H1 (cell line): ENCODE data around the gene AOPEP. TPM values are rescaled to one million over a fixed set of nuclear protein-coding genes. Genes with fewer than 3 reads are reported as not detected.

Experiments used
- BACH1 ChIP-seq: IDR thresholded peaks from 2 replicates; pipeline ENCODE4 v1.6.1; 2012; ENCODE audit warnings: low read length, improper control_type of control experiment
- BCL11A ChIP-seq, 2 experiments: IDR thresholded peaks; one replicate each; pipeline ENCODE4 v1.6.1; 2011; ENCODE audit warnings: low read depth in 2 of 2, low read length in 2 of 2, mild to moderate bottlenecking in 2 of 2
- HDAC6 ChIP-seq: IDR thresholded peaks from one replicate; pipeline ENCODE4 v1.7.1; 2012; ENCODE audit warnings: low read depth, mild to moderate bottlenecking, inconsistent platforms, low read length, moderate library complexity
- NRF1 ChIP-seq: IDR thresholded peaks from 2 replicates; pipeline ENCODE4 v1.6.1; 2011; ENCODE audit warnings: mild to moderate bottlenecking, low read depth, low read length, improper control_type of control experiment
- polyA plus RNA-seq, 7 experiments: library from polyadenylated mRNA; depleted of rRNA in 3 of 7; stranded (reverse) in 5 of 7; unstranded in 2 of 7; fragments of >200 nt in 5 of 7; fragments of 200-250 nt in 2 of 7; gene quantifications; 1 replicate in 5 of 7; 2 replicates in 1 of 7; 4 replicates in 1 of 7; pipeline versions ENCODE4 v1.2.1 to v1.2.3, GENCODE V29; 2011 to 2013; ENCODE audit warnings: missing spikeins in 2 of 7, mixed read lengths in 2 of 7
- total RNA-seq: library from RNA; stranded (reverse); fragmentation: NEBNext Ultra II Directional; extraction: Animal tissue kit (Norgen Biotek cat#: 25700); gene quantifications from 2 replicates; pipeline ENCODE4 v1.2.1, GENCODE V29; 2021
- TF ChIP-seq, protein P1 (sequence below): fragments of 300-600 bp; sonication (generic); IDR thresholded peaks from 2 replicates; pipeline ENCODE4 v1.7.1; 2012; ENCODE audit warnings: low read length, moderate library complexity, mild to moderate bottlenecking, inconsistent platforms; ENCODE audit not compliant: insufficient replicate concordance
- TF ChIP-seq, protein P2 (sequence below): IDR thresholded peaks from 2 replicates; pipeline ENCODE4 v1.6.1; 2012; ENCODE audit warnings: inconsistent platforms

The AOPEP gene
- total and polyA plus RNA-seq, 2 of the 8 experiments (the other 6 are each of a cell fraction or from before 2014, with no cell fraction given), result 6.1 to 14.3 TPM

DNA sequence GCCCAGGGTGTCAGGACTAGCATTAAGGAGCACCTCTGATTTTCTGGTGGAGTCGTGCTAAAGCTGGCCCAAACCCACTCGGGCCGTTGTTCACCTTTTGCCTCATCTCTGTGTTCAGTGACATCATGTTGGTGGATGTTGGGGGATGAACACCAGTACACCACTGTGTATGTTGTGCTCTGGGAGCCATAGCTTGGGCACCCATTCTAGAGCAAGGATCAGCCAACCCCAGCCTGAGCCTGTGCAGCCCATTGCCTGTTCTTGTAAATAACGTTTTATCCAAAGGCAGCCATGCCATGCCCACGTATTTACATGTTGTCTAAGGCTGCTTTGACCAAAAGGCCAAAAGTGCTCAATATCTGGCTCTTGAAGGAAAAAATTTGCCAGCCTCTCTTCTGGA lies 345.4 kb downstream of the AOPEP start (continued):
- no peak for TF ChIP-seq HDAC6
- TF ChIP-seq, protein P1, sequence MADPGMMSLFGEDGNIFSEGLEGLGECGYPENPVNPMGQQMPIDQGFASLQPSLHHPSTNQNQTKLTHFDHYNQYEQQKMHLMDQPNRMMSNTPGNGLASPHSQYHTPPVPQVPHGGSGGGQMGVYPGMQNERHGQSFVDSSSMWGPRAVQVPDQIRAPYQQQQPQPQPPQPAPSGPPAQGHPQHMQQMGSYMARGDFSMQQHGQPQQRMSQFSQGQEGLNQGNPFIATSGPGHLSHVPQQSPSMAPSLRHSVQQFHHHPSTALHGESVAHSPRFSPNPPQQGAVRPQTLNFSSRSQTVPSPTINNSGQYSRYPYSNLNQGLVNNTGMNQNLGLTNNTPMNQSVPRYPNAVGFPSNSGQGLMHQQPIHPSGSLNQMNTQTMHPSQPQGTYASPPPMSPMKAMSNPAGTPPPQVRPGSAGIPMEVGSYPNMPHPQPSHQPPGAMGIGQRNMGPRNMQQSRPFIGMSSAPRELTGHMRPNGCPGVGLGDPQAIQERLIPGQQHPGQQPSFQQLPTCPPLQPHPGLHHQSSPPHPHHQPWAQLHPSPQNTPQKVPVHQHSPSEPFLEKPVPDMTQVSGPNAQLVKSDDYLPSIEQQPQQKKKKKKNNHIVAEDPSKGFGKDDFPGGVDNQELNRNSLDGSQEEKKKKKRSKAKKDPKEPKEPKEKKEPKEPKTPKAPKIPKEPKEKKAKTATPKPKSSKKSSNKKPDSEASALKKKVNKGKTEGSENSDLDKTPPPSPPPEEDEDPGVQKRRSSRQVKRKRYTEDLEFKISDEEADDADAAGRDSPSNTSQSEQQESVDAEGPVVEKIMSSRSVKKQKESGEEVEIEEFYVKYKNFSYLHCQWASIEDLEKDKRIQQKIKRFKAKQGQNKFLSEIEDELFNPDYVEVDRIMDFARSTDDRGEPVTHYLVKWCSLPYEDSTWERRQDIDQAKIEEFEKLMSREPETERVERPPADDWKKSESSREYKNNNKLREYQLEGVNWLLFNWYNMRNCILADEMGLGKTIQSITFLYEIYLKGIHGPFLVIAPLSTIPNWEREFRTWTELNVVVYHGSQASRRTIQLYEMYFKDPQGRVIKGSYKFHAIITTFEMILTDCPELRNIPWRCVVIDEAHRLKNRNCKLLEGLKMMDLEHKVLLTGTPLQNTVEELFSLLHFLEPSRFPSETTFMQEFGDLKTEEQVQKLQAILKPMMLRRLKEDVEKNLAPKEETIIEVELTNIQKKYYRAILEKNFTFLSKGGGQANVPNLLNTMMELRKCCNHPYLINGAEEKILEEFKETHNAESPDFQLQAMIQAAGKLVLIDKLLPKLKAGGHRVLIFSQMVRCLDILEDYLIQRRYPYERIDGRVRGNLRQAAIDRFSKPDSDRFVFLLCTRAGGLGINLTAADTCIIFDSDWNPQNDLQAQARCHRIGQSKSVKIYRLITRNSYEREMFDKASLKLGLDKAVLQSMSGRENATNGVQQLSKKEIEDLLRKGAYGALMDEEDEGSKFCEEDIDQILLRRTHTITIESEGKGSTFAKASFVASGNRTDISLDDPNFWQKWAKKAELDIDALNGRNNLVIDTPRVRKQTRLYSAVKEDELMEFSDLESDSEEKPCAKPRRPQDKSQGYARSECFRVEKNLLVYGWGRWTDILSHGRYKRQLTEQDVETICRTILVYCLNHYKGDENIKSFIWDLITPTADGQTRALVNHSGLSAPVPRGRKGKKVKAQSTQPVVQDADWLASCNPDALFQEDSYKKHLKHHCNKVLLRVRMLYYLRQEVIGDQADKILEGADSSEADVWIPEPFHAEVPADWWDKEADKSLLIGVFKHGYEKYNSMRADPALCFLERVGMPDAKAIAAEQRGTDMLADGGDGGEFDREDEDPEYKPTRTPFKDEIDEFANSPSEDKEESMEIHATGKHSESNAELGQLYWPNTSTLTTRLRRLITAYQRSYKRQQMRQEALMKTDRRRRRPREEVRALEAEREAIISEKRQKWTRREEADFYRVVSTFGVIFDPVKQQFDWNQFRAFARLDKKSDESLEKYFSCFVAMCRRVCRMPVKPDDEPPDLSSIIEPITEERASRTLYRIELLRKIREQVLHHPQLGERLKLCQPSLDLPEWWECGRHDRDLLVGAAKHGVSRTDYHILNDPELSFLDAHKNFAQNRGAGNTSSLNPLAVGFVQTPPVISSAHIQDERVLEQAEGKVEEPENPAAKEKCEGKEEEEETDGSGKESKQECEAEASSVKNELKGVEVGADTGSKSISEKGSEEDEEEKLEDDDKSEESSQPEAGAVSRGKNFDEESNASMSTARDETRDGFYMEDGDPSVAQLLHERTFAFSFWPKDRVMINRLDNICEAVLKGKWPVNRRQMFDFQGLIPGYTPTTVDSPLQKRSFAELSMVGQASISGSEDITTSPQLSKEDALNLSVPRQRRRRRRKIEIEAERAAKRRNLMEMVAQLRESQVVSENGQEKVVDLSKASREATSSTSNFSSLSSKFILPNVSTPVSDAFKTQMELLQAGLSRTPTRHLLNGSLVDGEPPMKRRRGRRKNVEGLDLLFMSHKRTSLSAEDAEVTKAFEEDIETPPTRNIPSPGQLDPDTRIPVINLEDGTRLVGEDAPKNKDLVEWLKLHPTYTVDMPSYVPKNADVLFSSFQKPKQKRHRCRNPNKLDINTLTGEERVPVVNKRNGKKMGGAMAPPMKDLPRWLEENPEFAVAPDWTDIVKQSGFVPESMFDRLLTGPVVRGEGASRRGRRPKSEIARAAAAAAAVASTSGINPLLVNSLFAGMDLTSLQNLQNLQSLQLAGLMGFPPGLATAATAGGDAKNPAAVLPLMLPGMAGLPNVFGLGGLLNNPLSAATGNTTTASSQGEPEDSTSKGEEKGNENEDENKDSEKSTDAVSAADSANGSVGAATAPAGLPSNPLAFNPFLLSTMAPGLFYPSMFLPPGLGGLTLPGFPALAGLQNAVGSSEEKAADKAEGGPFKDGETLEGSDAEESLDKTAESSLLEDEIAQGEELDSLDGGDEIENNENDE, result no peak
- no peak for TF ChIP-seq BCL11A (IDR thresholded peaks at IDR 0.05; ENCODE audit: low read depth in 2 of 2, low read length in 2 of 2)
- no peak for TF ChIP-seq BACH1
- TF ChIP-seq, protein P2, sequence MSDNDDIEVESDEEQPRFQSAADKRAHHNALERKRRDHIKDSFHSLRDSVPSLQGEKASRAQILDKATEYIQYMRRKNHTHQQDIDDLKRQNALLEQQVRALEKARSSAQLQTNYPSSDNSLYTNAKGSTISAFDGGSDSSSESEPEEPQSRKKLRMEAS, result no peak
- TF ChIP-seq NRF1, result no peak
